SK-N-SH (cell line): Measurements from ENCODE around the gene PCBP4. TPM values are rescaled to one million over a fixed set of nuclear protein-coding genes. Genes with fewer than 3 reads are reported as not detected.

Experiments used
- CTCF ChIA-PET: fragments of 300-600, 350-600 bp; formaldehyde crosslinking; extraction: SDS; loops from one replicate; lab custom pipeline; 2021; lab: Yijun Ruan, JAX
- POLR2A ChIA-PET: fragments of 350-600 bp; sonication (Branson Sonifier 250); formaldehyde crosslinking; extraction: SDS; loops from one replicate; lab custom pipeline; 2020; ENCODE audit warnings: antibody characterized with exemption, inconsistent platforms; lab: Yijun Ruan, JAX
- DNase-seq: peaks from one replicate; pipeline ENCODE4 v3.0.0; 2012
- H2AFZ ChIP-seq: fragments of 200-600 bp; sonication (generic); 2 replicates; pipeline ENCODE4 v1.8.1; 2016; ENCODE audit warnings: antibody characterized with exemption, mild to moderate bottlenecking, low read depth
- H3F3A ChIP-seq: fragments of 200-600 bp; sonication (generic); replicated peaks from 2 replicates; pipeline ENCODE3; 2016; ENCODE audit warnings: antibody characterized with exemption, mild to moderate bottlenecking; ENCODE audit not compliant: insufficient read depth
- H3K27ac ChIP-seq, 2 experiments: fragments of 200-500 bp in 1 of 2; fragments of 200-600 bp in 1 of 2; sonication (Bioruptor generic) in 1 of 2; sonication (generic), shearing (Covaris generic) in 1 of 2; 2 replicates each; pipeline versions ENCODE4 v1.5.1 to v1.6.1; 2014 to 2016; ENCODE audit warnings: low read depth in 2 of 2, inconsistent platforms in 1 of 2, low read length in 1 of 2, mild to moderate bottlenecking in 1 of 2, mixed read lengths in 1 of 2
- H3K27me3 ChIP-seq: fragments of 200-600 bp; sonication (generic), shearing (Covaris generic); 2 replicates; pipeline ENCODE4 v1.6.1; 2016; ENCODE audit warnings: mixed run types; ENCODE audit not compliant: insufficient read depth
- H3K36me3 ChIP-seq, 2 experiments: fragments of 200-500 bp in 1 of 2; fragments of 200-600 bp in 1 of 2; sonication (Bioruptor generic) in 1 of 2; sonication (generic) in 1 of 2; replicated peaks in 1 of 2; 2 replicates each; pipeline versions ENCODE3 to v1.5.1; 2014 to 2016; ENCODE audit warnings: low read length in 1 of 2, mild to moderate bottlenecking in 1 of 2; ENCODE audit not compliant: insufficient read depth in 2 of 2, control insufficient read depth in 1 of 2
- H3K4me1 ChIP-seq, 2 experiments: fragments of 200-500 bp in 1 of 2; fragments of 200-600 bp in 1 of 2; sonication (Bioruptor generic) in 1 of 2; sonication (generic), shearing (Covaris generic) in 1 of 2; 2 replicates each; pipeline versions ENCODE4 v1.5.1 to v1.6.1; 2014 to 2016; ENCODE audit warnings: low read depth in 1 of 2, low read length in 1 of 2, mixed run types in 1 of 2; ENCODE audit not compliant: insufficient read depth in 2 of 2, control insufficient read depth in 1 of 2
- H3K4me2 ChIP-seq: fragments of 200-600 bp; sonication (generic), shearing (Covaris generic); 2 replicates; pipeline ENCODE4 v1.6.1; 2017; ENCODE audit warnings: mixed run types
- H3K4me3 ChIP-seq, 2 experiments: fragments of 200-500 bp in 1 of 2; fragments of 200-600 bp in 1 of 2; sonication (Bioruptor generic) in 1 of 2; sonication (generic), shearing (Covaris generic) in 1 of 2; 2 replicates each; pipeline versions ENCODE4 v1.5.1 to v1.8.1; 2014 to 2016; ENCODE audit warnings: low read depth in 2 of 2, inconsistent platforms in 1 of 2, low read length in 1 of 2, mild to moderate bottlenecking in 1 of 2, mixed read lengths in 1 of 2, moderate library complexity in 1 of 2
- H3K79me2 ChIP-seq: fragments of 200-600 bp; sonication (generic); 2 replicates; pipeline ENCODE4 v1.8.1; 2017; ENCODE audit warnings: mild to moderate bottlenecking; ENCODE audit not compliant: insufficient read depth
- H3K9ac ChIP-seq: fragments of 200-600 bp; sonication (generic); 2 replicates; pipeline ENCODE4 v1.6.1; 2017; ENCODE audit warnings: mixed run types
- H3K9me2 ChIP-seq: fragments of 200-600 bp; sonication (generic); 2 replicates; pipeline ENCODE4 v1.6.1; 2017; ENCODE audit warnings: mixed run types
- H3K9me3 ChIP-seq: fragments of 200-600 bp; sonication (generic); 2 replicates; pipeline ENCODE4 v1.6.1; 2017; ENCODE audit warnings: mixed run types, mild to moderate bottlenecking, moderate library complexity
- H4K20me1 ChIP-seq: fragments of 200-600 bp; sonication (generic); 2 replicates; pipeline ENCODE4 v1.6.1; 2017; ENCODE audit warnings: mild to moderate bottlenecking, mixed run types; ENCODE audit not compliant: insufficient read depth
- CHD2 ChIP-seq: fragments of 150-350 bp; IDR thresholded peaks from 2 replicates; pipeline ENCODE4 v1.6.1; 2018; ENCODE audit warnings: low read length; ENCODE audit not compliant: partially characterized antibody
- ELF1 ChIP-seq: IDR thresholded peaks from 2 replicates; pipeline ENCODE4 v1.4.0; 2012
- EP300 ChIP-seq, 2 experiments: IDR thresholded peaks; 2 replicates each; pipeline versions ENCODE4 v1.4.0 to v1.6.1; 2012; ENCODE audit warnings: borderline replicate concordance in 1 of 2, low read depth in 1 of 2, low read length in 1 of 2
- FOSL2 ChIP-seq: IDR thresholded peaks from 2 replicates; pipeline ENCODE4 v1.4.0; 2012; ENCODE audit warnings: low read depth, mild to moderate bottlenecking, moderate library complexity, borderline replicate concordance
- FOXJ3 ChIP-seq: sonication (generic); formaldehyde crosslinking; IDR thresholded peaks from 2 replicates; pipeline ENCODE4 v1.5.1; 2020; ENCODE audit warnings: mild to moderate bottlenecking, missing genetic modification reagents
- JUND ChIP-seq: IDR thresholded peaks from 2 replicates; pipeline ENCODE4 v1.4.0; 2012
- MXI1 ChIP-seq: IDR thresholded peaks from 2 replicates; pipeline ENCODE4 v1.6.1; 2012; ENCODE audit warnings: mild to moderate bottlenecking, low read depth, low read length, improper control_type of control experiment
- NRF1 ChIP-seq: IDR thresholded peaks from 2 replicates; pipeline ENCODE4 v1.6.1; 2012; ENCODE audit warnings: low read depth, mild to moderate bottlenecking, low read length
- RXRA ChIP-seq: IDR thresholded peaks from 2 replicates; pipeline ENCODE4 v1.4.0; 2012; ENCODE audit warnings: low read depth, mild to moderate bottlenecking, borderline replicate concordance
- SMC3 ChIP-seq: IDR thresholded peaks from 2 replicates; pipeline ENCODE4 v1.6.1; 2012; ENCODE audit warnings: low read depth, low read length, improper control_type of control experiment
- TCF12 ChIP-seq: IDR thresholded peaks from 2 replicates; pipeline ENCODE4 v1.4.0; 2012
- WGBS: methylation state at CpG from one replicate; pipeline ENCODE4 v1.1.6; 2017; ENCODE audit warnings: low lambda C conversion rate; 5-methylcytosine and 5-hydroxymethylcytosine counted together
- polyA plus RNA-seq, 3 experiments: library from polyadenylated mRNA; depleted of rRNA; stranded (reverse); fragments of >200 nt; gene quantifications; 2 replicates each; pipeline ENCODE4 v1.2.3, GENCODE V29; 2012
- TF ChIP-seq, protein P1 (sequence below): fragments of 200-600 bp; sonication (generic); IDR thresholded peaks from 2 replicates; pipeline ENCODE4 v1.6.1; 2017; ENCODE audit warnings: antibody characterized with exemption, mild to moderate bottlenecking, moderate library complexity
- TF ChIP-seq, protein P2 (sequence below): IDR thresholded peaks from 2 replicates; pipeline ENCODE4 v1.4.0; 2012; ENCODE audit warnings: low read depth, borderline replicate concordance
- TF ChIP-seq, protein P3 (sequence below): fragments of 150-350 bp; IDR thresholded peaks from 2 replicates; pipeline ENCODE4 v1.6.1; 2017; ENCODE audit warnings: antibody characterized with exemption, low read length, low read depth, borderline replicate concordance
- TF ChIP-seq, protein P4 (sequence below): IDR thresholded peaks from 2 replicates; pipeline ENCODE4 v1.4.0; 2012; ENCODE audit warnings: low read depth, borderline replicate concordance
- TF ChIP-seq, protein P5 (sequence below): IDR thresholded peaks from 2 replicates; pipeline ENCODE4 v1.4.0; 2012; ENCODE audit warnings: low read depth

The PCBP4 gene
- polyA plus RNA-seq, 1 of the 3 experiments (the other 2 are of a cell fraction): 97.4 TPM

DNA sequence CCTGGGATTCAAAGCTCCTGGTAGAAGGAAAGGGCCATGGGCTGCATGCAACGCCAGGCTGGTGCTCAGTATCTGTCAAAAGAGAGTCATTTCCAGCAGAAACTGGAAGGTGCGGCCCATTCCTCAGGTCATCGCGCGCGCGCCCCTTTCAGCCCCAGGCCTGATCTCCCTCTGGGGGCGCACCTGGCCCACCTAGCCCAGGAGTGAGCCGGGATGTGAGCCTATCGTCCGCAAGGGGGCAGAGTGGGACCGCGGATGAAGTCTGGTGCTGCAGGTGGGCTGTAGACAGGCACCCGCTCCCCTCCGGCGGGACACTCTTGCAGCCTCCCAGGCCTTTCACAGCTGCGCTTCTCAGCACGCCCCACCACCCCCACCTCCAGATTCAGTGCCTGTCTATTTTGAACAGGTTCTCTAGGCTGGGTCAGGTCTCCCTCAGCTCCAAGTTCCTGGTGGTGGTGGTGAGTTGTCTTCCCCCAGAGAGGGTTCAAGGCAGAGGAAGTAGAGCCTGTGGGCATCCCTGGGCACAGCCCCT, 34.3 kb upstream of the PCBP4 start (continued):
- TF ChIP-seq, protein P1, sequence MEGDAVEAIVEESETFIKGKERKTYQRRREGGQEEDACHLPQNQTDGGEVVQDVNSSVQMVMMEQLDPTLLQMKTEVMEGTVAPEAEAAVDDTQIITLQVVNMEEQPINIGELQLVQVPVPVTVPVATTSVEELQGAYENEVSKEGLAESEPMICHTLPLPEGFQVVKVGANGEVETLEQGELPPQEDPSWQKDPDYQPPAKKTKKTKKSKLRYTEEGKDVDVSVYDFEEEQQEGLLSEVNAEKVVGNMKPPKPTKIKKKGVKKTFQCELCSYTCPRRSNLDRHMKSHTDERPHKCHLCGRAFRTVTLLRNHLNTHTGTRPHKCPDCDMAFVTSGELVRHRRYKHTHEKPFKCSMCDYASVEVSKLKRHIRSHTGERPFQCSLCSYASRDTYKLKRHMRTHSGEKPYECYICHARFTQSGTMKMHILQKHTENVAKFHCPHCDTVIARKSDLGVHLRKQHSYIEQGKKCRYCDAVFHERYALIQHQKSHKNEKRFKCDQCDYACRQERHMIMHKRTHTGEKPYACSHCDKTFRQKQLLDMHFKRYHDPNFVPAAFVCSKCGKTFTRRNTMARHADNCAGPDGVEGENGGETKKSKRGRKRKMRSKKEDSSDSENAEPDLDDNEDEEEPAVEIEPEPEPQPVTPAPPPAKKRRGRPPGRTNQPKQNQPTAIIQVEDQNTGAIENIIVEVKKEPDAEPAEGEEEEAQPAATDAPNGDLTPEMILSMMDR: peak; percentile 97

DNA sequence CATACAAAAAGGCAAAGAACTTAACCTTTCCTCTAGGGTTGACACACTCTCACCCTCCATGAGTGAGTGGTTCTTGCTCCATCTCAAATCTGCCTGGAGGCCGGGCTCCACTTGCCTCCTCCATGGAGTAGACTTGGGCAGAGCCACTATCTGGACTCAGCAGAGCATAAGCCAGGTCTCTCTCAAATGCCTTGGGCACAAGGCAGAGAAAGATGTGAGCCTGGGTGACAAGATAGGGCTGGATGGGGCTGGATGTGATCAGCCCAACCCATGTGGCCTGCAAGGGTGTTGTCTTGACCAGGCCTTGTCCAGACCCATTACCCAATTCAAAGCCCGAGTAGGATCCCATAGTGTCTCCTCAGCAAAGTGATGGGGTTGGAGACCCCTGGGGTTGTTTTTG, 32.6 kb upstream of the PCBP4 start:
- no peak overlapping the region for H2AFZ ChIP-seq
- H3F3A ChIP-seq: peaks cover 6% of the 10 kb centered on the region
- TF ChIP-seq SMC3 (no peak), ELF1 (no peak), JUND (no peak), NRF1 (no peak), TCF12 (no peak), MXI1 (no peak), EP300 (IDR thresholded peaks at IDR 0.05; ENCODE audit: borderline replicate concordance in 1 of 2, low read depth in 1 of 2, low read length in 1 of 2) (no peak), CHD2 (no peak), FOXJ3 (CRISPR knock-in tag) (no peak), RXRA (no peak), FOSL2 (no peak)
- TF ChIP-seq, protein P2, sequence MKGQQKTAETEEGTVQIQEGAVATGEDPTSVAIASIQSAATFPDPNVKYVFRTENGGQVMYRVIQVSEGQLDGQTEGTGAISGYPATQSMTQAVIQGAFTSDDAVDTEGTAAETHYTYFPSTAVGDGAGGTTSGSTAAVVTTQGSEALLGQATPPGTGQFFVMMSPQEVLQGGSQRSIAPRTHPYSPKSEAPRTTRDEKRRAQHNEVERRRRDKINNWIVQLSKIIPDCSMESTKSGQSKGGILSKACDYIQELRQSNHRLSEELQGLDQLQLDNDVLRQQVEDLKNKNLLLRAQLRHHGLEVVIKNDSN: no peak
- TF ChIP-seq, protein P3, sequence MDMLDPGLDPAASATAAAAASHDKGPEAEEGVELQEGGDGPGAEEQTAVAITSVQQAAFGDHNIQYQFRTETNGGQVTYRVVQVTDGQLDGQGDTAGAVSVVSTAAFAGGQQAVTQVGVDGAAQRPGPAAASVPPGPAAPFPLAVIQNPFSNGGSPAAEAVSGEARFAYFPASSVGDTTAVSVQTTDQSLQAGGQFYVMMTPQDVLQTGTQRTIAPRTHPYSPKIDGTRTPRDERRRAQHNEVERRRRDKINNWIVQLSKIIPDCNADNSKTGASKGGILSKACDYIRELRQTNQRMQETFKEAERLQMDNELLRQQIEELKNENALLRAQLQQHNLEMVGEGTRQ: no peak
- TF ChIP-seq, protein P4, sequence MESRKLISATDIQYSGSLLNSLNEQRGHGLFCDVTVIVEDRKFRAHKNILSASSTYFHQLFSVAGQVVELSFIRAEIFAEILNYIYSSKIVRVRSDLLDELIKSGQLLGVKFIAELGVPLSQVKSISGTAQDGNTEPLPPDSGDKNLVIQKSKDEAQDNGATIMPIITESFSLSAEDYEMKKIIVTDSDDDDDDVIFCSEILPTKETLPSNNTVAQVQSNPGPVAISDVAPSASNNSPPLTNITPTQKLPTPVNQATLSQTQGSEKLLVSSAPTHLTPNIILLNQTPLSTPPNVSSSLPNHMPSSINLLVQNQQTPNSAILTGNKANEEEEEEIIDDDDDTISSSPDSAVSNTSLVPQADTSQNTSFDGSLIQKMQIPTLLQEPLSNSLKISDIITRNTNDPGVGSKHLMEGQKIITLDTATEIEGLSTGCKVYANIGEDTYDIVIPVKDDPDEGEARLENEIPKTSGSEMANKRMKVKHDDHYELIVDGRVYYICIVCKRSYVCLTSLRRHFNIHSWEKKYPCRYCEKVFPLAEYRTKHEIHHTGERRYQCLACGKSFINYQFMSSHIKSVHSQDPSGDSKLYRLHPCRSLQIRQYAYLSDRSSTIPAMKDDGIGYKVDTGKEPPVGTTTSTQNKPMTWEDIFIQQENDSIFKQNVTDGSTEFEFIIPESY: no peak
- TF ChIP-seq, protein P5, sequence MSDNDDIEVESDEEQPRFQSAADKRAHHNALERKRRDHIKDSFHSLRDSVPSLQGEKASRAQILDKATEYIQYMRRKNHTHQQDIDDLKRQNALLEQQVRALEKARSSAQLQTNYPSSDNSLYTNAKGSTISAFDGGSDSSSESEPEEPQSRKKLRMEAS: no peak
- H3K4me1 ChIP-seq: peaks cover 4 to 32% of the 10 kb centered on the region in 2 experiments; a peak in 1 of 4 replicates
- H3K27me3 ChIP-seq: no peaks in the 10 kb centered on the region
- DNase-seq: no peak
- no peaks in the 10 kb centered on the region for H4K20me1 ChIP-seq
- no peaks in the 10 kb centered on the region for H3K9me2 ChIP-seq
- ChIA-PET POLR2A (no interaction called here), CTCF (interaction anchor here (3.4 to 24.7 kb wide), 3 partner anchors 17 to 144 kb away, joined by 13 to 983 read pairs (median 608); partner anchors contain the start of genes ACY1, DUSP7 and POC1A)
- peaks cover 9% of the 10 kb centered on the region for H3K79me2 ChIP-seq
- no peak overlapping the region for H3K9ac ChIP-seq
- peaks cover 3% of the 10 kb centered on the region in 2 experiments for H3K36me3 ChIP-seq
- H3K4me3 ChIP-seq: no peak overlapping the region
- WGBS: 46% methylated on average over 1 of the region's 2 CpGs
- H3K27ac ChIP-seq: no peak overlapping the region
- no peaks in the 10 kb centered on the region for H3K9me3 ChIP-seq
- H3K4me2 ChIP-seq: no peak overlapping the region
